GM18861 (cell line): Measurements from ENCODE around the gene EIF2S2.

Experiments
- ATAC-seq: cut with Tn5 transposase; IDR thresholded peaks from one replicate; pipeline ENCODE4 v1.9.1; 2021; ENCODE audit not compliant: unreplicated experiment

Gene EIF2S2

GRCh38 chr20:34089655-34090345 is 22.2 kb downstream of the EIF2S2 start:
- ATAC-seq: no peak

- ATAC-seq: no peak
Observed at GRCh38 chr20:34089175-34089479, 22.9 kb downstream of the EIF2S2 start.

- ATAC-seq: no peak
Observed at GRCh38 chr20:34088305-34089174, 23.5 kb downstream of the EIF2S2 start.

GRCh38 chr20:34085544-34086040 is 26.5 kb downstream of the EIF2S2 start:
- no peak for ATAC-seq

- no peak for ATAC-seq
Observed at GRCh38 chr20:34084227-34084923, 27.7 kb downstream of the EIF2S2 start.

GRCh38 chr20:34083781-34084180 is 28.3 kb downstream of the EIF2S2 start:
- ATAC-seq: no peak

GRCh38 chr20:34083137-34083536 is 28.9 kb downstream of the EIF2S2 start:
- no peak for ATAC-seq

GRCh38 chr20:34082232-34082887 is 29.7 kb downstream of the EIF2S2 start:
- no peak for ATAC-seq

GRCh38 chr20:34079818-34080217 is 32.2 kb downstream of the EIF2S2 start:
- no peak for ATAC-seq

GRCh38 chr20:34078540-34078939 is 33.5 kb downstream of the EIF2S2 start:
- ATAC-seq: no peak

GRCh38 chr20:34076952-34077351 is 35.1 kb downstream of the EIF2S2 start:
- ATAC-seq: no peak

- ATAC-seq: no peak
Observed at GRCh38 chr20:34075647-34076046, 36.4 kb downstream of the EIF2S2 start.

GRCh38 chr20:34074101-34074760 is 37.8 kb downstream of the EIF2S2 start:
- no peak for ATAC-seq

- ATAC-seq: no peak
Observed at GRCh38 chr20:34072778-34073177, 39.3 kb downstream of the EIF2S2 start.

GRCh38 chr20:34072076-34072475 is 40.0 kb downstream of the EIF2S2 start:
- no peak for ATAC-seq

GRCh38 chr20:34070859-34071258 is 41.2 kb downstream of the EIF2S2 start:
- ATAC-seq: no peak

GRCh38 chr20:34070079-34070439 is 42.0 kb downstream of the EIF2S2 start:
- no peak for ATAC-seq

- ATAC-seq: peak; percentile 71
Observed at GRCh38 chr20:34069341-34070078, 42.5 kb downstream of the EIF2S2 start.

- no peak for ATAC-seq
Observed at GRCh38 chr20:34068001-34068400, 44.0 kb downstream of the EIF2S2 start.

- no peak for ATAC-seq
Observed at GRCh38 chr20:34066476-34067090, 45.5 kb downstream of the EIF2S2 start.
